IMR-90 (cell line): ENCODE measurements around the gene STAU1. TPM values are rescaled to one million over a fixed set of nuclear protein-coding genes. Genes with fewer than 3 reads are reported as not detected.

Experiments used
- CEBPB ChIP-seq: IDR thresholded peaks from 2 replicates; pipeline ENCODE4 v1.6.1; 2012; ENCODE audit warnings: low read depth, low read length, improper control_type of control experiment
- MAZ ChIP-seq: IDR thresholded peaks from 2 replicates; pipeline ENCODE4 v1.6.1; 2012; ENCODE audit warnings: low read depth, mild to moderate bottlenecking, low read length, improper control_type of control experiment, moderate library complexity, borderline replicate concordance
- polyA plus RNA-seq, 3 experiments: library from polyadenylated mRNA; depleted of rRNA; stranded (reverse); fragments of >200 nt; gene quantifications; 2 replicates each; pipeline ENCODE4 v1.2.3, GENCODE V29; 2012; ENCODE audit warnings: low replicate concordance in 1 of 3
- total RNA-seq: library from RNA; depleted of rRNA; stranded (reverse); fragments of >200 nt; gene quantifications from 2 replicates; pipeline ENCODE4 v1.2.3, GENCODE V29; 2012

Gene STAU1
- total and polyA plus RNA-seq, 2 of the 4 experiments (the other 2 are of a cell fraction): 35.3 to 50.3 TPM

DNA sequence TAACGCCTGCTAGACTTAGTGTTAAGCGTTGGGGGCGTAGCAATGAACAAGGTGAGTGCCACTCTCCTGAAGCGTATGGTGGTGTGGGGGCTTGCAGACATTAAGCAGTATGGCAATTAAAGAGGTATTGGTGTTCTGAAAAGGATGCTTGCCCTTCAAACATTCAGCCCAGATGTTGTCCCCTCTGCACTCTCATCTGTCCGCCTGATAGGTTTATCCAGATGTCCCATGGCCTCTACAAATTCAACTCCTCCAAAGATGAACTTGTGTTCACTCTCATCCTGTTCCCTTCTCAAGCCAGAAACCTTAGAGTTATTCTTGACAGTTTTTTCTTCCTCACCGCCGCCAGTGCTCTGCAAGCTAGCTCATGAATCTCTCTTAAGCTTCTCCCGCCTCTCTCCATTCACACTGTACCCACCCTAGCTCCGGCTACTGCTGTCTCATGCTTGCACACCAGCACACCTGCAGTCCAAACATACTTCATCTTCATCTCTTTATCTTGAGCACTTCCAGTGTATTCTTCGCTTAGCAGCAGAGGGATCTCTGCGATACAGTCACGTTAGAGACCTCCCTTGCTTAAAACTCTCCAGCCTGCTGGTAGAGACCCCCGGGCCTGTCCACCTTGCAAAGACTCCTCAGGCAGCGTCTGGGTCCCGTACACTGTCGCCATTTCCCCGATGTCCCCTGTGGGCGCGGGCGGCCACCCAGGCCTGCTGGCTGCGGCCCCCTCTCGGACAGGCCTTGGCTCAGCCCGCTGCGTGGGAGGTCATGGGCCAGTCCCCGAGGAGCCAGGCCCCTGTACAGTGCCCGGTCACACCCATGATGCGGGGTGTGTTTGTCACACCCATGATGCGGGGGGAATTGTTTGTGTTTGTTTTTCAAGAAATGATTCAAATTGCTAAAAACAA is 32.0 kb upstream of the STAU1 start (continued):
- no peak for TF ChIP-seq MAZ
- TF ChIP-seq CEBPB: no peak
